Kidney epithelial cell (primary cell): ENCODE measurements around the gene GPX2. TPM values are rescaled to one million over a fixed set of nuclear protein-coding genes. Genes with fewer than 3 reads are reported as not detected.

Experiments used
- DNase-seq: peaks from one replicate; pipeline ENCODE4 v3.0.0-alpha.2; 2010; ENCODE audit warnings: low read depth
- H3K27me3 ChIP-seq: 2 replicates; pipeline ENCODE4 v1.6.0; 2011; ENCODE audit warnings: low read length; ENCODE audit not compliant: control insufficient read depth, insufficient read depth
- H3K36me3 ChIP-seq: 2 replicates; pipeline ENCODE4 v1.5.1; 2011; ENCODE audit warnings: low read length; ENCODE audit not compliant: control insufficient read depth, insufficient read depth
- H3K4me3 ChIP-seq: 2 replicates; pipeline ENCODE4 v1.5.1; 2011; ENCODE audit warnings: low read depth, mild to moderate bottlenecking, control low read depth, low read length
- total RNA-seq: library from RNA; depleted of rRNA; stranded (reverse); fragments of >200 nt; gene quantifications from 2 replicates; pipeline ENCODE4 v1.2.3, GENCODE V29; 2015
- TF ChIP-seq, protein P1 (sequence below): IDR thresholded peaks from 2 replicates; pipeline ENCODE4 v1.5.1; 2011; ENCODE audit warnings: mild to moderate bottlenecking, moderate library complexity, low read length, control low read depth, inconsistent platforms; ENCODE audit not compliant: insufficient read depth, poor library complexity, severe bottlenecking

Gene GPX2
- total RNA-seq, 1 donor from 2014 or later, result not detected

DNA sequence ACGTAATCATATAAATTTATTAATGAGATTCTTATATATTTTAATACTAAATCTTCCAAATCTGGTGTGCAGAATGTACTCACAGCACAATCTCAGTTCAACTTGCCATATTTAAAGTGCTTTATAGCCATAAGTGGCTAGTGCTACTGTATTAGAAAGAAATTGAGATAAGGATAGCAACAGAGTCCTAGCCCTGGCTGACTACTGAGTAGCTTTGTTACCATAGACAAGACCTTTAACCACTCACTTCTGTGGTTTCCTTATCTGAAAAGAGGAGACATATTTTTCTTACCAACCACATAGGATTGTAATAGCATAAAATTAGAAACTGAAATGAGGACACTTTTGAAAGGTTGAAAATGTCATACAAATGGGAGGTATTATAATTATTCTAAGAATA is 30.3 kb downstream of the GPX2 start:
- TF ChIP-seq, protein P1, sequence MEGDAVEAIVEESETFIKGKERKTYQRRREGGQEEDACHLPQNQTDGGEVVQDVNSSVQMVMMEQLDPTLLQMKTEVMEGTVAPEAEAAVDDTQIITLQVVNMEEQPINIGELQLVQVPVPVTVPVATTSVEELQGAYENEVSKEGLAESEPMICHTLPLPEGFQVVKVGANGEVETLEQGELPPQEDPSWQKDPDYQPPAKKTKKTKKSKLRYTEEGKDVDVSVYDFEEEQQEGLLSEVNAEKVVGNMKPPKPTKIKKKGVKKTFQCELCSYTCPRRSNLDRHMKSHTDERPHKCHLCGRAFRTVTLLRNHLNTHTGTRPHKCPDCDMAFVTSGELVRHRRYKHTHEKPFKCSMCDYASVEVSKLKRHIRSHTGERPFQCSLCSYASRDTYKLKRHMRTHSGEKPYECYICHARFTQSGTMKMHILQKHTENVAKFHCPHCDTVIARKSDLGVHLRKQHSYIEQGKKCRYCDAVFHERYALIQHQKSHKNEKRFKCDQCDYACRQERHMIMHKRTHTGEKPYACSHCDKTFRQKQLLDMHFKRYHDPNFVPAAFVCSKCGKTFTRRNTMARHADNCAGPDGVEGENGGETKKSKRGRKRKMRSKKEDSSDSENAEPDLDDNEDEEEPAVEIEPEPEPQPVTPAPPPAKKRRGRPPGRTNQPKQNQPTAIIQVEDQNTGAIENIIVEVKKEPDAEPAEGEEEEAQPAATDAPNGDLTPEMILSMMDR, result no peak
- Histone ChIP-seq H3K4me3 (no peak overlapping the region), H3K27me3 (peaks cover 6% of the 10 kb centered on the region), H3K36me3 (no peaks in the 10 kb centered on the region)
- no peak for DNase-seq

DNA sequence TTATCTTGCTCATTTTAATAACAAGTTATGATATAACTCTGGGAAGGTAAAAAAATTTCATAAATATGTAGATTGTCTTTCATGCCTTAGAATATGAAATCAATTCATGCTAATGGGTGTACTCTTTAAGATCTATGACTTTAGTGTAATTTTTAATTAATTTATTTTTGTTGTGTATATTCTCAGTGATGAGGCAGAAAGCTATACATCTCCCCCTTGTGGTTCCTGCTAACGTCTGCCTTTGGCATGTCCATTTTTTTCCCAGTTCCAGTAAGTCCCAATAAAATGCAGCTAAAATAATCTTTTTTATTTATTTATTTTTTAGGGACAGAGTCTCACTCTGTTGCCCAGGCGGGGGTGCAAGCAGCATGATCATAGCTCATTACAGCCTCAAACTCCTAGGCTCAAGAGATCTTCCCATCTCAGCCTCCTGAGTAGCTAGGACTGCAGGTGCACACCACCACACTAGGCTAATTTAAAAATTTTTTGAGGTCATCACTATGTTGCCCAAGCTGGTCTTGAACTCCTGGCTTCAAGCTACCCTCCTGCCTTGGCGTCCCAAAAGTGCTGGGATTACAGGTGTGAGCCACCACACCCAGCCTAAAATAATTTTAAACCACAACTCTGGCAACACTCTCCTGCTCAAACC is 31.6 kb downstream of the GPX2 start:
- H3K4me3 ChIP-seq, result no peak overlapping the region
- no peak for DNase-seq
- H3K36me3 ChIP-seq, result no peaks in the 10 kb centered on the region
- TF ChIP-seq, protein P1, result peak; percentile 76
- H3K27me3 ChIP-seq, result peaks cover 6% of the 10 kb centered on the region

DNA sequence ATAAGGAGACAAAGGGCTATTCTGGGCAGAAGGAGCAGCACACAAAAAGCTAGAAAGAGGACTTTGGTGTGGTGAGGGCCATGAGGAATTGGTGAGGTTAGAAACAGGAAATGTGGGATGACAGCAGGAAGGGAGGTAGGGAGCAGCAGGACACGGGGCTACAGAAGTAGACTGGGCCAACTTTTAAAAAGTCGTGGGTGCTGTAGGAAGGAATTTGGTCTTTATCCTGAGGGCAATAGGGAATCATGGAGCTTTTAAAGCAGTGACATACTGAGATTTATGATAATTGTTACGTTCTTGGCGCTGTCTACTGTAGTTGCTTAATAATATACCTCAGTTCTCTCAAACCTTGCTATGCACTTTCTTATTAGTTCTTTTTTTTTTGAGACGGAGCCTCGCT is 36.5 kb downstream of the GPX2 start:
- Histone ChIP-seq H3K27me3 (peaks cover 3% of the 10 kb centered on the region), H3K36me3 (no peaks in the 10 kb centered on the region), H3K4me3 (no peak overlapping the region)
- TF ChIP-seq, protein P1, result no peak
- DNase-seq, result no peak

DNA sequence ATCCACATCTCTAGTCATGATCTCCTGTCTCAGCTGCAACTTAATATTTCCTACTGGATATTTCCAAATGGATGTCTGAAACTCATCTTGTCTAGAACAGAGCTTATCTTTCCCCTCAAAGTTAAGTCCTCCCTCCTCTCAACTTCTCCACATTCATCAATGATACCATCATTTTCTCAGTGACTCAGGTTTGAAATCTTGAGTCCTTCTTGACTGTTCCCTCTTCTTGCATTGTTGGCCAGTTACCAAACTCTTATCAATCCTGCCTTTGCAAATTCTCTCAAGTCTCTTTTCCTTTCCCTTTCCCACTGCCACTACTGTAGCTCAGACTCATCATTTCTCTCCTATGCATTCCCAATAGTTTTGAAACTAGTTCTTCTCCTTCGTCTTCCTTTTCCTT is 42.6 kb downstream of the GPX2 start:
- no peak for DNase-seq
- no peaks in the 10 kb centered on the region for H3K27me3 ChIP-seq
- no peak overlapping the region for H3K4me3 ChIP-seq
- TF ChIP-seq, protein P1, result no peak
- H3K36me3 ChIP-seq, result no peaks in the 10 kb centered on the region

DNA sequence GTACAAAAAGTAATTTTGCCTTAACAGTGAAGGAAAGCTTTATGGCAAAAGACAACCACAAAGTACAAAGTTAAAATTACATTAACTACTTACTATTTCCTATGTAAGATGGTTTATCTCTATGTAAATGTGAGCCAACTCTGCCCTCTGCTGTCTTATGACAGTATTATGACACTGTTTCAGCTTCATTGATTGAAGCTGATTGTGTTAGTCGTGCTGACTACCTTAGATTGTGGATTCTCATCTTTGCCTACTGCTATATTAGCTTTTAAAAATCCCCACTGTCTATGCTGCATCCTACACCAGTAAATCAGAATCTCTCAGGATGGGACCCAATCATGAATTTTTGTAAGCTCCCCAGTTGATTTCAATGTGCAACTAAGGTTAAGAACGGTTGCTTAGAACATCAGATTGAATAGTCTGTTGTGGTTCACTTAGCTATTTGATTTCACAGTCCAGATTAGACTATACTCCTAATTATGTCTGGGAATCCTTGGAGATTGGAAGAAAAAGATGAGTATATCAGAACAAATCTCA is 50.6 kb downstream of the GPX2 start:
- TF ChIP-seq, protein P1, result peak; percentile 44
- no peak overlapping the region for H3K4me3 ChIP-seq
- H3K36me3 ChIP-seq, result no peaks in the 10 kb centered on the region
- DNase-seq, result peak; percentile 21
- no peaks in the 10 kb centered on the region for H3K27me3 ChIP-seq
